GM12878 (cell line): ENCODE results near the gene CLCNKA. TPM values are rescaled to one million over a fixed set of nuclear protein-coding genes. Genes with fewer than 3 reads are reported as not detected.
A peak's percentile ranks its signal among the peaks of the same experiment; 100 is the strongest.

Experiments used
- ATF7 ChIP-seq: fragments of 450-650 bp; IDR thresholded peaks from 2 replicates; pipeline ENCODE4 v1.6.1; 2016; ENCODE audit warnings: low read depth, mild to moderate bottlenecking
- BMI1 ChIP-seq: fragments of 450-650 bp; IDR thresholded peaks from 2 replicates; pipeline ENCODE4 v1.6.1; 2016; ENCODE audit warnings: mild to moderate bottlenecking, moderate library complexity, borderline replicate concordance
- CEBPZ ChIP-seq: fragments of 150-350 bp; IDR thresholded peaks from 2 replicates; pipeline ENCODE4 v1.6.1; 2016; ENCODE audit warnings: low read depth, low read length
- CUX1 ChIP-seq: IDR thresholded peaks from 2 replicates; pipeline ENCODE4 v1.6.1; 2012; ENCODE audit warnings: improper control_type of control experiment, low read depth, low read length; ENCODE audit not compliant: insufficient replicate concordance
- DPF2 ChIP-seq: fragments of 450-650 bp; IDR thresholded peaks from 2 replicates; pipeline ENCODE4 v1.6.1; 2017; ENCODE audit warnings: mild to moderate bottlenecking
- E4F1 ChIP-seq: fragments of 450-650 bp; IDR thresholded peaks from 2 replicates; pipeline ENCODE4 v1.6.1; 2018; ENCODE audit warnings: borderline replicate concordance, mild to moderate bottlenecking; ENCODE audit not compliant: partially characterized antibody
- EED ChIP-seq: sonication (generic); IDR thresholded peaks from 2 replicates; pipeline ENCODE4 v1.6.1; 2016; ENCODE audit warnings: antibody characterized with exemption, low read depth
- FOXK2 ChIP-seq: fragments of 450-650 bp; IDR thresholded peaks from 2 replicates; pipeline ENCODE4 v1.6.1; 2017; ENCODE audit warnings: mild to moderate bottlenecking, moderate library complexity
- HDAC6 ChIP-seq: fragments of 200-600 bp; sonication (generic); IDR thresholded peaks from one replicate; pipeline ENCODE4 v1.8.0; 2017; ENCODE audit warnings: antibody characterized with exemption; ENCODE audit not compliant: unreplicated experiment
- PML ChIP-seq: IDR thresholded peaks from 2 replicates; pipeline ENCODE4 v1.6.1; 2012; ENCODE audit warnings: low read length, inconsistent platforms
- POLR2A ChIP-seq: IDR thresholded peaks from 2 replicates; pipeline ENCODE4 v1.6.1; 2011; ENCODE audit warnings: low read depth, mild to moderate bottlenecking, low read length
- POU2F2 ChIP-seq: IDR thresholded peaks from 3 replicates; pipeline ENCODE4 v1.6.1; 2011; ENCODE audit warnings: low read depth, mild to moderate bottlenecking, low read length, borderline replicate concordance
- RELA ChIP-seq: fragments of 450-650 bp; IDR thresholded peaks from 2 replicates; pipeline ENCODE4 v1.8.0; 2014; ENCODE audit warnings: borderline replicate concordance; ENCODE audit not compliant: partially characterized antibody
- SREBF2 ChIP-seq: IDR thresholded peaks from 2 replicates; pipeline ENCODE4 v1.6.1; 2012; ENCODE audit warnings: mild to moderate bottlenecking, low read length
- ZNF592 ChIP-seq: fragments of 450-650 bp; IDR thresholded peaks from 2 replicates; pipeline ENCODE4 v1.6.1; 2017; ENCODE audit warnings: mild to moderate bottlenecking, moderate library complexity
- polyA plus RNA-seq, 11 experiments: library from polyadenylated mRNA; depleted of rRNA in 4 of 11; unstranded in 6 of 11; stranded (reverse) in 5 of 11; fragments of >200 nt; fragmentation: Nextera tagmentation in 4 of 11; fragmentation: Illumina TruSeq in 1 of 11; extraction: Ambion mirVana in 4 of 11; extraction: Trizol in 1 of 11; gene quantifications; 1 replicate in 1 of 11; 2 replicates in 10 of 11; pipeline versions ENCODE4 v1.2.1 to v1.2.3, GENCODE V29; 2011 to 2016; ENCODE audit warnings: inconsistent platforms in 2 of 11, missing spikeins in 2 of 11, low read depth in 1 of 11
- total RNA-seq, 4 experiments: library from RNA; depleted of rRNA in 3 of 4; stranded (reverse); fragments of >200 nt in 3 of 4; fragmentation: Illumina TruSeq in 1 of 4; extraction: Trizol in 1 of 4; gene quantifications; 2 replicates each; pipeline versions ENCODE4 v1.2.1 to v1.2.3, GENCODE V29; 2013 to 2021

Gene CLCNKA
- total and polyA plus RNA-seq, 10 of the 15 experiments (the other 5 are each of a cell fraction or from before 2014, with no cell fraction given) = 0.02 to 0.15 (median 0.08) TPM; not detected in 6

- TF ChIP-seq ZNF592 (no peak), RELA (no peak), PML (no peak), CEBPZ (no peak), POLR2A (no peak), ATF7 (peak; percentile 56), SREBF2 (no peak), DPF2 (peak; percentile 35; the same call in 1 of the 2 replicates), CUX1 (no peak), EED (no peak), FOXK2 (no peak), BMI1 (no peak), HDAC6 (no peak), E4F1 (no peak), POU2F2 (no peak)
These were observed 8.5 kb upstream of the CLCNKA start (continued) for GRCh38 chr1:16013220-16013907.
